WTC11 (cell line): ENCODE data around the gene ECI1. TPM values are rescaled to one million over a fixed set of nuclear protein-coding genes. Genes with fewer than 3 reads are reported as not detected.

Experiments
- ETV6 ChIP-seq: sonication (generic); formaldehyde crosslinking; IDR thresholded peaks from 2 replicates; pipeline ENCODE4 v1.8.1; 2022; ENCODE audit warnings: mild to moderate bottlenecking, missing genetic modification reagents
- FOXP1 ChIP-seq: sonication (generic); formaldehyde crosslinking; IDR thresholded peaks from 2 replicates; pipeline ENCODE4 v1.8.0; 2022; ENCODE audit warnings: missing genetic modification reagents, mild to moderate bottlenecking, moderate library complexity, borderline replicate concordance
- IRF2 ChIP-seq: sonication (generic); formaldehyde crosslinking; IDR thresholded peaks from 2 replicates; pipeline ENCODE4 v1.8.0; 2022; ENCODE audit warnings: low read depth, missing genetic modification reagents, borderline replicate concordance
- JUN ChIP-seq: sonication (generic); formaldehyde crosslinking; IDR thresholded peaks from 2 replicates; pipeline ENCODE4 v1.8.0; 2023; ENCODE audit warnings: mild to moderate bottlenecking, missing genetic modification reagents
- MYBL2 ChIP-seq: sonication (generic); formaldehyde crosslinking; IDR thresholded peaks from 2 replicates; pipeline ENCODE4 v1.8.1; 2023; ENCODE audit warnings: mild to moderate bottlenecking, moderate library complexity, missing genetic modification reagents
- NFATC4 ChIP-seq: fragments of 250-450 bp; sonication (Bioruptor Pico); IDR thresholded peaks from 2 replicates; pipeline ENCODE4 v1.9.0; 2021; ENCODE audit warnings: mild to moderate bottlenecking
- OVOL2 ChIP-seq: fragments of 250-450 bp; sonication (Bioruptor Pico); IDR thresholded peaks from 2 replicates; pipeline ENCODE4 v1.9.0; 2021; ENCODE audit warnings: mild to moderate bottlenecking, borderline replicate concordance
- SP1 ChIP-seq: sonication (generic); formaldehyde crosslinking; conservative IDR thresholded peaks from 2 replicates; pipeline ENCODE4 v1.8.1; 2022; ENCODE audit warnings: missing genetic modification reagents
- TCF7 ChIP-seq: sonication (generic); formaldehyde crosslinking; IDR thresholded peaks from 2 replicates; pipeline ENCODE4 v1.8.0; 2022; ENCODE audit warnings: mild to moderate bottlenecking, low read depth, missing genetic modification reagents, moderate library complexity
- TEAD1 ChIP-seq: sonication (generic); formaldehyde crosslinking; IDR thresholded peaks from 2 replicates; pipeline ENCODE4 v1.8.0; 2022; ENCODE audit warnings: mild to moderate bottlenecking, missing genetic modification reagents
- TEAD4 ChIP-seq: sonication (generic); formaldehyde crosslinking; IDR thresholded peaks from 2 replicates; pipeline ENCODE4 v1.8.0; 2022; ENCODE audit warnings: mild to moderate bottlenecking, missing genetic modification reagents
- TP53 ChIP-seq: sonication (generic); formaldehyde crosslinking; IDR thresholded peaks from 2 replicates; pipeline ENCODE4 v1.8.1; 2023; ENCODE audit warnings: mild to moderate bottlenecking, missing genetic modification reagents
- ZNF121 ChIP-seq: sonication (generic); formaldehyde crosslinking; IDR thresholded peaks from 2 replicates; pipeline ENCODE4 v1.8.0; 2023; ENCODE audit warnings: missing genetic modification reagents
- ZNF138 ChIP-seq: sonication (generic); formaldehyde crosslinking; conservative IDR thresholded peaks from 2 replicates; pipeline ENCODE4 v1.8.1; 2022; ENCODE audit warnings: mild to moderate bottlenecking, moderate library complexity, missing genetic modification reagents
- ZNF232 ChIP-seq: sonication (generic); formaldehyde crosslinking; IDR thresholded peaks from 2 replicates; pipeline ENCODE4 v1.8.0; 2022; ENCODE audit warnings: mild to moderate bottlenecking, missing genetic modification reagents
- total RNA-seq: library from RNA; stranded (reverse); gene quantifications from 3 replicates; pipeline ENCODE4 v1.2.3, GENCODE V29; 2021
- TF ChIP-seq, protein P1 (sequence below): sonication (generic); formaldehyde crosslinking; conservative IDR thresholded peaks from 2 replicates; pipeline ENCODE4 v1.8.1; 2022; ENCODE audit warnings: mild to moderate bottlenecking, missing genetic modification reagents
- TF ChIP-seq, protein P2 (sequence below): fragments of 200-600 bp; IDR thresholded peaks from 2 replicates; pipeline ENCODE4 v1.8.0; 2022; ENCODE audit warnings: antibody characterized with exemption
- TF ChIP-seq, protein P3 (sequence below): sonication (generic); formaldehyde crosslinking; IDR thresholded peaks from 2 replicates; pipeline ENCODE4 v1.8.0; 2022; ENCODE audit warnings: mild to moderate bottlenecking, missing genetic modification reagents
- TF ChIP-seq, protein P4 (sequence below): sonication (generic); formaldehyde crosslinking; IDR thresholded peaks from 2 replicates; pipeline ENCODE4 v1.8.1; 2023; ENCODE audit warnings: mild to moderate bottlenecking, missing genetic modification reagents, moderate library complexity
- TF ChIP-seq, protein P5 (sequence below): fragments of 250-450 bp; sonication (Bioruptor Pico); IDR thresholded peaks from 2 replicates; pipeline ENCODE4 v1.9.0; 2021; ENCODE audit warnings: mild to moderate bottlenecking, borderline replicate concordance
- TF ChIP-seq, protein P6 (sequence below): sonication (generic); formaldehyde crosslinking; IDR thresholded peaks from 2 replicates; pipeline ENCODE4 v1.8.1; 2022; ENCODE audit warnings: low read depth, missing genetic modification reagents, borderline replicate concordance
- TF ChIP-seq, protein P7 (sequence below): fragments of 250-450 bp; sonication (Bioruptor Pico); IDR thresholded peaks from 2 replicates; pipeline ENCODE4 v1.9.0; 2021; ENCODE audit warnings: mild to moderate bottlenecking

ECI1 gene
- total RNA-seq, 1 experiment from 2014 or later = 100 TPM

DNA sequence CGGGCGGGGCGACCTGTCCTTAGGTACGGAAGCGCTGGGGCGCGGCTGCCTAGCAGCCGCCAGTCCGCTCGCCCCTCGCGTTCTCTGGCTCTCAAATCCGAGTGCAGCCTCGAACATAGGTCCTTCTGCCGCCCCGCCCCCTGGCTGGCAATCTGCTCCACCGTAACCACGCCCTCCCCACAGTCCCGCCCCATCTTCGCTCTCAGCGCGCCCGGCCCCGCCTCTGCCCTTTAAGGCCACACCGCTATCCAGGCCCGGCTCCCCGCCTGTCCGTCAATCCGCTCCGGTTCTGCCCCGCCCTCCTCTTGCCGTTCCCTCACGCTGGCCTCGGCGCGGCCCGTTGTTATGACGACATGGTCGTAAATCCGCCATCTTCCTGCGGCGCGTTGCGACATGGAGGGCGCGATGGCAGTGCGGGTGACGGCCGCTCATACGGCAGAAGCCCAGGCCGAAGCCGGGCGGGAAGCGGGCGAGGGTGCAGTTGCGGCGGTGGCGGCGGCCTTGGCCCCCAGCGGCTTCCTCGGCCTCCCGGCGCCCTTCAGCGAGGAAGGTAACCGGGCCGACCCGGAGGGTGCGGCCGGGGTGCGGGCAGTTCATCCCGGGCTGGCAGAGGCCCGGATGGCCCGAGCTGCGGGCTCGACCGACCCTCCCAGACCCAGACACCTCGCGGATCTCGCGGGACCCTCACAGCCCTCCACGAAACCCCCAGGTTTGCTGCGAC lies 28.0 kb downstream of the ECI1 start, which contains the start of gene E4F1 (continued):
- TF ChIP-seq, protein P1, sequence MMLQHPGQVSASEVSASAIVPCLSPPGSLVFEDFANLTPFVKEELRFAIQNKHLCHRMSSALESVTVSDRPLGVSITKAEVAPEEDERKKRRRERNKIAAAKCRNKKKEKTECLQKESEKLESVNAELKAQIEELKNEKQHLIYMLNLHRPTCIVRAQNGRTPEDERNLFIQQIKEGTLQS (CRISPR knock-in tag) = no peak
- no peak for TF ChIP-seq ZNF121 (CRISPR knock-in tag)
- TF ChIP-seq, protein P2, sequence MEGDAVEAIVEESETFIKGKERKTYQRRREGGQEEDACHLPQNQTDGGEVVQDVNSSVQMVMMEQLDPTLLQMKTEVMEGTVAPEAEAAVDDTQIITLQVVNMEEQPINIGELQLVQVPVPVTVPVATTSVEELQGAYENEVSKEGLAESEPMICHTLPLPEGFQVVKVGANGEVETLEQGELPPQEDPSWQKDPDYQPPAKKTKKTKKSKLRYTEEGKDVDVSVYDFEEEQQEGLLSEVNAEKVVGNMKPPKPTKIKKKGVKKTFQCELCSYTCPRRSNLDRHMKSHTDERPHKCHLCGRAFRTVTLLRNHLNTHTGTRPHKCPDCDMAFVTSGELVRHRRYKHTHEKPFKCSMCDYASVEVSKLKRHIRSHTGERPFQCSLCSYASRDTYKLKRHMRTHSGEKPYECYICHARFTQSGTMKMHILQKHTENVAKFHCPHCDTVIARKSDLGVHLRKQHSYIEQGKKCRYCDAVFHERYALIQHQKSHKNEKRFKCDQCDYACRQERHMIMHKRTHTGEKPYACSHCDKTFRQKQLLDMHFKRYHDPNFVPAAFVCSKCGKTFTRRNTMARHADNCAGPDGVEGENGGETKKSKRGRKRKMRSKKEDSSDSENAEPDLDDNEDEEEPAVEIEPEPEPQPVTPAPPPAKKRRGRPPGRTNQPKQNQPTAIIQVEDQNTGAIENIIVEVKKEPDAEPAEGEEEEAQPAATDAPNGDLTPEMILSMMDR = no peak
- TF ChIP-seq, protein P3, sequence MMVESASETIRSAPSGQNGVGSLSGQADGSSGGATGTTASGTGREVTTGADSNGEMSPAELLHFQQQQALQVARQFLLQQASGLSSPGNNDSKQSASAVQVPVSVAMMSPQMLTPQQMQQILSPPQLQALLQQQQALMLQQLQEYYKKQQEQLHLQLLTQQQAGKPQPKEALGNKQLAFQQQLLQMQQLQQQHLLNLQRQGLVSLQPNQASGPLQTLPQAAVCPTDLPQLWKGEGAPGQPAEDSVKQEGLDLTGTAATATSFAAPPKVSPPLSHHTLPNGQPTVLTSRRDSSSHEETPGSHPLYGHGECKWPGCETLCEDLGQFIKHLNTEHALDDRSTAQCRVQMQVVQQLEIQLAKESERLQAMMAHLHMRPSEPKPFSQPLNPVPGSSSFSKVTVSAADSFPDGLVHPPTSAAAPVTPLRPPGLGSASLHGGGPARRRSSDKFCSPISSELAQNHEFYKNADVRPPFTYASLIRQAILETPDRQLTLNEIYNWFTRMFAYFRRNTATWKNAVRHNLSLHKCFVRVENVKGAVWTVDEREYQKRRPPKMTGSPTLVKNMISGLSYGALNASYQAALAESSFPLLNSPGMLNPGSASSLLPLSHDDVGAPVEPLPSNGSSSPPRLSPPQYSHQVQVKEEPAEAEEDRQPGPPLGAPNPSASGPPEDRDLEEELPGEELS = peak; percentile 89
- TF ChIP-seq, protein P4, sequence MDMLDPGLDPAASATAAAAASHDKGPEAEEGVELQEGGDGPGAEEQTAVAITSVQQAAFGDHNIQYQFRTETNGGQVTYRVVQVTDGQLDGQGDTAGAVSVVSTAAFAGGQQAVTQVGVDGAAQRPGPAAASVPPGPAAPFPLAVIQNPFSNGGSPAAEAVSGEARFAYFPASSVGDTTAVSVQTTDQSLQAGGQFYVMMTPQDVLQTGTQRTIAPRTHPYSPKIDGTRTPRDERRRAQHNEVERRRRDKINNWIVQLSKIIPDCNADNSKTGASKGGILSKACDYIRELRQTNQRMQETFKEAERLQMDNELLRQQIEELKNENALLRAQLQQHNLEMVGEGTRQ = peak; percentile 36; the same call in 1 of the 2 replicates
- TF ChIP-seq OVOL2 (CRISPR knock-in tag) = no peak
- TF ChIP-seq, protein P5, sequence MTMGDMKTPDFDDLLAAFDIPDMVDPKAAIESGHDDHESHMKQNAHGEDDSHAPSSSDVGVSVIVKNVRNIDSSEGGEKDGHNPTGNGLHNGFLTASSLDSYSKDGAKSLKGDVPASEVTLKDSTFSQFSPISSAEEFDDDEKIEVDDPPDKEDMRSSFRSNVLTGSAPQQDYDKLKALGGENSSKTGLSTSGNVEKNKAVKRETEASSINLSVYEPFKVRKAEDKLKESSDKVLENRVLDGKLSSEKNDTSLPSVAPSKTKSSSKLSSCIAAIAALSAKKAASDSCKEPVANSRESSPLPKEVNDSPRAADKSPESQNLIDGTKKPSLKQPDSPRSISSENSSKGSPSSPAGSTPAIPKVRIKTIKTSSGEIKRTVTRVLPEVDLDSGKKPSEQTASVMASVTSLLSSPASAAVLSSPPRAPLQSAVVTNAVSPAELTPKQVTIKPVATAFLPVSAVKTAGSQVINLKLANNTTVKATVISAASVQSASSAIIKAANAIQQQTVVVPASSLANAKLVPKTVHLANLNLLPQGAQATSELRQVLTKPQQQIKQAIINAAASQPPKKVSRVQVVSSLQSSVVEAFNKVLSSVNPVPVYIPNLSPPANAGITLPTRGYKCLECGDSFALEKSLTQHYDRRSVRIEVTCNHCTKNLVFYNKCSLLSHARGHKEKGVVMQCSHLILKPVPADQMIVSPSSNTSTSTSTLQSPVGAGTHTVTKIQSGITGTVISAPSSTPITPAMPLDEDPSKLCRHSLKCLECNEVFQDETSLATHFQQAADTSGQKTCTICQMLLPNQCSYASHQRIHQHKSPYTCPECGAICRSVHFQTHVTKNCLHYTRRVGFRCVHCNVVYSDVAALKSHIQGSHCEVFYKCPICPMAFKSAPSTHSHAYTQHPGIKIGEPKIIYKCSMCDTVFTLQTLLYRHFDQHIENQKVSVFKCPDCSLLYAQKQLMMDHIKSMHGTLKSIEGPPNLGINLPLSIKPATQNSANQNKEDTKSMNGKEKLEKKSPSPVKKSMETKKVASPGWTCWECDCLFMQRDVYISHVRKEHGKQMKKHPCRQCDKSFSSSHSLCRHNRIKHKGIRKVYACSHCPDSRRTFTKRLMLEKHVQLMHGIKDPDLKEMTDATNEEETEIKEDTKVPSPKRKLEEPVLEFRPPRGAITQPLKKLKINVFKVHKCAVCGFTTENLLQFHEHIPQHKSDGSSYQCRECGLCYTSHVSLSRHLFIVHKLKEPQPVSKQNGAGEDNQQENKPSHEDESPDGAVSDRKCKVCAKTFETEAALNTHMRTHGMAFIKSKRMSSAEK = no peak
- TF ChIP-seq JUN (CRISPR knock-in tag) = peak; percentile 42; the same call in 1 of the 2 replicates
- TF ChIP-seq SP1 (CRISPR knock-in tag) = peak; percentile 83
- TF ChIP-seq IRF2 (CRISPR knock-in tag) = no peak
- TF ChIP-seq TEAD4 (CRISPR knock-in tag) = no peak
- TF ChIP-seq, protein P6, sequence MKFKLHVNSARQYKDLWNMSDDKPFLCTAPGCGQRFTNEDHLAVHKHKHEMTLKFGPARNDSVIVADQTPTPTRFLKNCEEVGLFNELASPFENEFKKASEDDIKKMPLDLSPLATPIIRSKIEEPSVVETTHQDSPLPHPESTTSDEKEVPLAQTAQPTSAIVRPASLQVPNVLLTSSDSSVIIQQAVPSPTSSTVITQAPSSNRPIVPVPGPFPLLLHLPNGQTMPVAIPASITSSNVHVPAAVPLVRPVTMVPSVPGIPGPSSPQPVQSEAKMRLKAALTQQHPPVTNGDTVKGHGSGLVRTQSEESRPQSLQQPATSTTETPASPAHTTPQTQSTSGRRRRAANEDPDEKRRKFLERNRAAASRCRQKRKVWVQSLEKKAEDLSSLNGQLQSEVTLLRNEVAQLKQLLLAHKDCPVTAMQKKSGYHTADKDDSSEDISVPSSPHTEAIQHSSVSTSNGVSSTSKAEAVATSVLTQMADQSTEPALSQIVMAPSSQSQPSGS (CRISPR knock-in tag) = no peak
- TF ChIP-seq TP53 (CRISPR knock-in tag) = no peak
- TF ChIP-seq, protein P7, sequence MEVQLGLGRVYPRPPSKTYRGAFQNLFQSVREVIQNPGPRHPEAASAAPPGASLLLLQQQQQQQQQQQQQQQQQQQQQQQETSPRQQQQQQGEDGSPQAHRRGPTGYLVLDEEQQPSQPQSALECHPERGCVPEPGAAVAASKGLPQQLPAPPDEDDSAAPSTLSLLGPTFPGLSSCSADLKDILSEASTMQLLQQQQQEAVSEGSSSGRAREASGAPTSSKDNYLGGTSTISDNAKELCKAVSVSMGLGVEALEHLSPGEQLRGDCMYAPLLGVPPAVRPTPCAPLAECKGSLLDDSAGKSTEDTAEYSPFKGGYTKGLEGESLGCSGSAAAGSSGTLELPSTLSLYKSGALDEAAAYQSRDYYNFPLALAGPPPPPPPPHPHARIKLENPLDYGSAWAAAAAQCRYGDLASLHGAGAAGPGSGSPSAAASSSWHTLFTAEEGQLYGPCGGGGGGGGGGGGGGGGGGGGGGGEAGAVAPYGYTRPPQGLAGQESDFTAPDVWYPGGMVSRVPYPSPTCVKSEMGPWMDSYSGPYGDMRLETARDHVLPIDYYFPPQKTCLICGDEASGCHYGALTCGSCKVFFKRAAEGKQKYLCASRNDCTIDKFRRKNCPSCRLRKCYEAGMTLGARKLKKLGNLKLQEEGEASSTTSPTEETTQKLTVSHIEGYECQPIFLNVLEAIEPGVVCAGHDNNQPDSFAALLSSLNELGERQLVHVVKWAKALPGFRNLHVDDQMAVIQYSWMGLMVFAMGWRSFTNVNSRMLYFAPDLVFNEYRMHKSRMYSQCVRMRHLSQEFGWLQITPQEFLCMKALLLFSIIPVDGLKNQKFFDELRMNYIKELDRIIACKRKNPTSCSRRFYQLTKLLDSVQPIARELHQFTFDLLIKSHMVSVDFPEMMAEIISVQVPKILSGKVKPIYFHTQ (CRISPR knock-in tag) = no peak
- no peak; the same call in 1 of the 2 replicates for TF ChIP-seq ZNF232
- TF ChIP-seq ZNF138 = no peak
- no peak for TF ChIP-seq TCF7 (CRISPR knock-in tag)
- no peak; the same call in 1 of the 2 replicates for TF ChIP-seq TEAD1 (CRISPR knock-in tag)
- TF ChIP-seq ETV6 (CRISPR knock-in tag) = peak; percentile 89
- no peak for TF ChIP-seq NFATC4 (CRISPR knock-in tag)
- TF ChIP-seq FOXP1 (CRISPR knock-in tag) = no peak; the same call in 1 of the 2 replicates
- TF ChIP-seq MYBL2 = no peak
